Peyer's patch (tissue), 4 donors: ENCODE results near the gene EML3.

ENCODE experiments used
- POLR2A ChIP-seq, 2 donors: fragments of 450-650 bp; IDR thresholded peaks; one replicate each; pipeline ENCODE4 v1.5.1; 2017; ENCODE audit warnings: antibody characterized with exemption in 2 of 2, mild to moderate bottlenecking in 2 of 2, moderate library complexity in 2 of 2
- TF ChIP-seq, protein P1 (sequence below), 6 experiments: fragments of 450-650 bp in 4 of 6; fragments of 200-600 bp in 2 of 6; sonication (generic) in 1 of 6; IDR thresholded peaks; one replicate each; pipeline ENCODE4 v1.5.1; 2017 to 2019; ENCODE audit warnings: antibody characterized with exemption in 6 of 6, mild to moderate bottlenecking in 3 of 6, moderate library complexity in 1 of 6

DNA sequence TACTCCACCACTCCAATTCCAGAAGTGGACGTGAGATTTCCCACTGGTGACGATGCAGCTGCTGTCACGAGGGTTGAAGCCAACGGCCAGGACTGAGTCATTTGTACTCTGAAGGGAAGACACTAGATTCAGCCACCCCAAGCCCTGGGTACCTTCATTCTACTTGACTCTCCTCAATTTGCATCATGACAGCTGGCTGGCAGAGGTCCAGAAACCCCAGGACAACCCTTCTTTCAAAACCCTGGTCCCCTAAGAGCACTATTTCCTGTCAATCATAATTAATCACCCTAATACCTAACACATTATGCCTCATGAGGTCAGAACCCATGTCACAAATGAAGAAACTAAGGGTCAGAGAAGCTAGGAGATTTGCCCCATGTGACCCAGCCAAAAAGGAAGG, 4.9 kb downstream of the EML3 start:
- TF ChIP-seq, protein P1, sequence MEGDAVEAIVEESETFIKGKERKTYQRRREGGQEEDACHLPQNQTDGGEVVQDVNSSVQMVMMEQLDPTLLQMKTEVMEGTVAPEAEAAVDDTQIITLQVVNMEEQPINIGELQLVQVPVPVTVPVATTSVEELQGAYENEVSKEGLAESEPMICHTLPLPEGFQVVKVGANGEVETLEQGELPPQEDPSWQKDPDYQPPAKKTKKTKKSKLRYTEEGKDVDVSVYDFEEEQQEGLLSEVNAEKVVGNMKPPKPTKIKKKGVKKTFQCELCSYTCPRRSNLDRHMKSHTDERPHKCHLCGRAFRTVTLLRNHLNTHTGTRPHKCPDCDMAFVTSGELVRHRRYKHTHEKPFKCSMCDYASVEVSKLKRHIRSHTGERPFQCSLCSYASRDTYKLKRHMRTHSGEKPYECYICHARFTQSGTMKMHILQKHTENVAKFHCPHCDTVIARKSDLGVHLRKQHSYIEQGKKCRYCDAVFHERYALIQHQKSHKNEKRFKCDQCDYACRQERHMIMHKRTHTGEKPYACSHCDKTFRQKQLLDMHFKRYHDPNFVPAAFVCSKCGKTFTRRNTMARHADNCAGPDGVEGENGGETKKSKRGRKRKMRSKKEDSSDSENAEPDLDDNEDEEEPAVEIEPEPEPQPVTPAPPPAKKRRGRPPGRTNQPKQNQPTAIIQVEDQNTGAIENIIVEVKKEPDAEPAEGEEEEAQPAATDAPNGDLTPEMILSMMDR (IDR thresholded peaks at IDR 0.05), result no peak
- no peak for TF ChIP-seq POLR2A (IDR thresholded peaks at IDR 0.05)
